ENCODE data around the gene UBE2QL1. TPM values are rescaled to one million over a fixed set of nuclear protein-coding genes. Genes with fewer than 3 reads are reported as not detected.

UBE2QL1 gene
- total RNA-seq, 1 donor from 2014 or later, result not detected

DNA sequence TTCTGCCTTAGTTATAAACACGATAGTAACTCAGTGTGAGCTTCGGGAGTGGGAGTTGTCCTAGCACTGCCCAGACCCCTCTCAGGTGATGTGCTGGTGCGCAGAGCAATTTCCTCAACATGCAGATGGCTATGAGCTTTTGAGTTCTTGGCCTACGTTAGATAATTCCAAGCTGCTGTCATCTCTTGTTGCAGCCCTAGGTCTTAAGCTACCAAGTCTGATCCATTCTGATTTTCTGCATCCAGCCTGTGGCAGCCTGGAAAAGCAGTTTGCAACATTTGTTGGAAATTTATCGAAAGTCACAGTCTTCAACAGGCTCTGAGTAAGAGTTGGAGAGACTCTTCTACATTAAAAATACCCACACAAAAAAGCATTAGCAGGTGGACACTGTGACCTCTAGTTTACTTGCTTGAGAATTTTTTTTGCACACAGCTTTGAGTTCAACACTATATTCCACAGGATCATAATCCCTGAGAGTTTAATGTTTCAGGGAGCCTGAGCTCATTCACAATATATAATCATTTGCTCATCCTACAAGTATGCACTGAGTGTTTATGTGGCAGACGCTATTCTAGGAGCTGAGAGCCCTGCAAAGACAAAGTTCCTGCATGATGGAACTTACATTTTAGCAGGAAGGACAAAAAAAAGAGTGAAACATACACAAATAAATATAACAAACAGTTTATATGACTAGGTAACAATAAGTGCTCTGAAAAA, 91.6 kb downstream of the UBE2QL1 start:
- no peaks in the 10 kb centered on the region for H3K27me3 ChIP-seq (ENCODE audit: control insufficient read depth, insufficient read depth, low read length)
- FAIRE-seq, result no peak

DNA sequence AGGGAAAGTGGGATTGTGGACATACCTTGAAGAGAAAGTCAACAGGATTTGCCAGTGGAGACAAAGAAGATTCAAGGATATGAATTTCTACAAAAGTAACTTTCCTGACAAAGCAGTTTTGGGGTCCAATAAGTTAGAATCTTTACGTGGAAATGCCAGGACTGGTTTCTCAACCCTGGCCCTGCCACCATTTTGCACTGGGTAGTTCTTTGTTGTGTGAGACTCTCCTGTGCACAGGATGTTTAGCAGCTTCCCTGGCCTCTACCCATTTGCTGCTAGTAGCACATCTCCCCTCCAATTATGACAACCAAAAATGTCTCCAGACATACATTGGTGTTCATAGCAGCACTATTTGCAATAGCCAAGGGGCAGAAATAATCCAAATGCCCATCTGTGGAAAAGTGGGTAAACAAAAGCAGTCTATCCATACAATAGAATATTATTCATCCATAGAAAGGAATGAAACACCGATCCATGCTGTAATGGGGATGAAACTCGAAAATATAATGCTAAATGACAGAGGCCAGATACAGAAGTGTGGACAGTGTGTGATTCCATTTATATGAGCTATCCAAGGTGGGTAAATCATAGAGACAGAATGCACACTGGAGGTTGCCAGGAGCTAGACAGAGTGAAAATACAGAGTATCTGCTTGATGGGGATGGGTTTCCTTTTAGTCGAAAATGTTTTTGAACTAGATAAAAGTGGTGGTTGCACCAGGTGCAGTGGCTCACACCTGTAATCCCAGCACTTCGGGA, 92.8 kb downstream of the UBE2QL1 start:
- H3K27me3 ChIP-seq (ENCODE audit: control insufficient read depth, insufficient read depth, low read length), result no peaks in the 10 kb centered on the region
- no peak for DNase-seq (ENCODE audit: low read depth)
- FAIRE-seq, result no peak

More for the DNA sequence above, 91.6 kb downstream of the UBE2QL1 start:
- no peak for DNase-seq (ENCODE audit: low read depth)
- TF ChIP-seq, protein P1, sequence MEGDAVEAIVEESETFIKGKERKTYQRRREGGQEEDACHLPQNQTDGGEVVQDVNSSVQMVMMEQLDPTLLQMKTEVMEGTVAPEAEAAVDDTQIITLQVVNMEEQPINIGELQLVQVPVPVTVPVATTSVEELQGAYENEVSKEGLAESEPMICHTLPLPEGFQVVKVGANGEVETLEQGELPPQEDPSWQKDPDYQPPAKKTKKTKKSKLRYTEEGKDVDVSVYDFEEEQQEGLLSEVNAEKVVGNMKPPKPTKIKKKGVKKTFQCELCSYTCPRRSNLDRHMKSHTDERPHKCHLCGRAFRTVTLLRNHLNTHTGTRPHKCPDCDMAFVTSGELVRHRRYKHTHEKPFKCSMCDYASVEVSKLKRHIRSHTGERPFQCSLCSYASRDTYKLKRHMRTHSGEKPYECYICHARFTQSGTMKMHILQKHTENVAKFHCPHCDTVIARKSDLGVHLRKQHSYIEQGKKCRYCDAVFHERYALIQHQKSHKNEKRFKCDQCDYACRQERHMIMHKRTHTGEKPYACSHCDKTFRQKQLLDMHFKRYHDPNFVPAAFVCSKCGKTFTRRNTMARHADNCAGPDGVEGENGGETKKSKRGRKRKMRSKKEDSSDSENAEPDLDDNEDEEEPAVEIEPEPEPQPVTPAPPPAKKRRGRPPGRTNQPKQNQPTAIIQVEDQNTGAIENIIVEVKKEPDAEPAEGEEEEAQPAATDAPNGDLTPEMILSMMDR (IDR thresholded peaks at IDR 0.05; ENCODE audit: insufficient read depth, low read length, severe bottlenecking), result no peak
- Histone ChIP-seq H3K36me3 (ENCODE audit: control insufficient read depth, insufficient read depth, low read length) (no peaks in the 10 kb centered on the region), H3K4me3 (ENCODE audit: low read depth, low read length) (no peak overlapping the region)

DNA sequence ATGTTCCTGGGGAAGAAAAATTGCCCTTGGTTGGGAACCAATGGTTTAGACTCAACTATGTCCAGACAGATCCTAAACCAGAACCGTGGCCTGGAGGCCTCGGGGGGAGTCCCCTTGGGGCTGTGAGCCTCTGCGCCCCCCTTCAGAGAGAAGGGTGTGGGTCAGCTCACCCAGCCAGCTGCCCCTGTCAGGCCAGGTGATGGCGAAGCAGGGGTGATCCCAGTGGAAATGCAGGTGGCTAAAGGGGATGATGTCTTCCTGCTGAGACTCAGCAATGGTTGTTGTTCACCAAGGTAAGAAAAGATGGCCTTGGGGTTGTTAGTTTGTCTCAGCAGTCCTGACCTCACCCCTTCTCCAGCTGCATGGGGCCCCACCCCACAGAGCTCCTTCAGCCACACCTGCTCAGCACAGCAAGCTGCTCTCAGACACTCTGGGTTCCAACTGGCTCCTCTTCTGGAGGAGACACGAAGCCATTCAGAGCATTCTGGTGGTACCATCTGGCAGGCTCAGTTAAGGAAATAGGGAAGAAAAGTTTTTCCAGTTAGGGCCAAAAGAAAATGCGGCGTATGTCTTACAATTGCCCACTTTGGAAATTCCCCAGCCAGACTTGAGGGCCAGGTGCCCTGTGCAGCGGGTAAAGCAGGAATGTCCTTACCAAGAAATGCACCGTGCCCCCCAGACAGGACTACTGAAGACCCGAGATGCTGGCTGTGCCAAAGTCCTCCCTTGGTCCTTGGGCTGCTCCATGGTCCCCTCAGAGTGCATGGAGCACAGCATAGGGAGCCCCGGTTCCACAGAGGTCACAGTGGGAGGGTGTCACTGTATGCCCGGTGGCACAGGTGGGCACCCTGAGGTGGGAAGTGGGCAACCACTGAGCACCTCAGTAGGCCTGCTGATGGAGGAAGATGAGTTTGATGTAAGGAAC, 94.0 kb downstream of the UBE2QL1 start:
- TF ChIP-seq, protein P1 (IDR thresholded peaks at IDR 0.05; ENCODE audit: insufficient read depth, low read length, severe bottlenecking), result no peak
- Histone ChIP-seq H3K27me3 (ENCODE audit: control insufficient read depth, insufficient read depth, low read length) (no peaks in the 10 kb centered on the region), H3K36me3 (ENCODE audit: control insufficient read depth, insufficient read depth, low read length) (no peaks in the 10 kb centered on the region), H3K4me3 (ENCODE audit: low read depth, low read length) (no peak overlapping the region)
- no peak for DNase-seq (ENCODE audit: low read depth)
- FAIRE-seq, result no peak

More for the DNA sequence above, 92.8 kb downstream of the UBE2QL1 start:
- TF ChIP-seq, protein P1 (IDR thresholded peaks at IDR 0.05; ENCODE audit: insufficient read depth, low read length, severe bottlenecking), result no peak
- Histone ChIP-seq H3K36me3 (ENCODE audit: control insufficient read depth, insufficient read depth, low read length) (no peaks in the 10 kb centered on the region), H3K4me3 (ENCODE audit: low read depth, low read length) (no peak overlapping the region)

GRCh38 chr5:6543346-6543730, 94.7 kb downstream of the UBE2QL1 start:
- DNase-seq (ENCODE audit: low read depth), result no peak
- no peaks in the 10 kb centered on the region for H3K36me3 ChIP-seq (ENCODE audit: control insufficient read depth, insufficient read depth, low read length)
- no peaks in the 10 kb centered on the region for H3K27me3 ChIP-seq (ENCODE audit: control insufficient read depth, insufficient read depth, low read length)
- TF ChIP-seq, protein P1 (IDR thresholded peaks at IDR 0.05; ENCODE audit: insufficient read depth, low read length, severe bottlenecking), result no peak
- FAIRE-seq, result no peak
- H3K4me3 ChIP-seq (ENCODE audit: low read depth, low read length), result no peak overlapping the region

- Histone ChIP-seq H3K36me3 (ENCODE audit: control insufficient read depth, insufficient read depth, low read length) (no peaks in the 10 kb centered on the region), H3K27me3 (ENCODE audit: control insufficient read depth, insufficient read depth, low read length) (no peaks in the 10 kb centered on the region), H3K4me3 (ENCODE audit: low read depth, low read length) (no peak overlapping the region)
- DNase-seq (ENCODE audit: low read depth), result no peak
- no peak for FAIRE-seq
- TF ChIP-seq, protein P1 (IDR thresholded peaks at IDR 0.05; ENCODE audit: insufficient read depth, low read length, severe bottlenecking), result no peak
Measured at GRCh38 chr5:6543830-6544560, 95.3 kb downstream of the UBE2QL1 start.

Measured in bronchial epithelial cell (primary cell).